ENCODE measurements around the gene PPP1R3E. TPM values are rescaled to one million over a fixed set of nuclear protein-coding genes. Genes with fewer than 3 reads are reported as not detected.

The PPP1R3E gene
- total RNA-seq, 4 donors from 2014 or later = 12.6 to 14.5 (median 13.9) TPM

DNA sequence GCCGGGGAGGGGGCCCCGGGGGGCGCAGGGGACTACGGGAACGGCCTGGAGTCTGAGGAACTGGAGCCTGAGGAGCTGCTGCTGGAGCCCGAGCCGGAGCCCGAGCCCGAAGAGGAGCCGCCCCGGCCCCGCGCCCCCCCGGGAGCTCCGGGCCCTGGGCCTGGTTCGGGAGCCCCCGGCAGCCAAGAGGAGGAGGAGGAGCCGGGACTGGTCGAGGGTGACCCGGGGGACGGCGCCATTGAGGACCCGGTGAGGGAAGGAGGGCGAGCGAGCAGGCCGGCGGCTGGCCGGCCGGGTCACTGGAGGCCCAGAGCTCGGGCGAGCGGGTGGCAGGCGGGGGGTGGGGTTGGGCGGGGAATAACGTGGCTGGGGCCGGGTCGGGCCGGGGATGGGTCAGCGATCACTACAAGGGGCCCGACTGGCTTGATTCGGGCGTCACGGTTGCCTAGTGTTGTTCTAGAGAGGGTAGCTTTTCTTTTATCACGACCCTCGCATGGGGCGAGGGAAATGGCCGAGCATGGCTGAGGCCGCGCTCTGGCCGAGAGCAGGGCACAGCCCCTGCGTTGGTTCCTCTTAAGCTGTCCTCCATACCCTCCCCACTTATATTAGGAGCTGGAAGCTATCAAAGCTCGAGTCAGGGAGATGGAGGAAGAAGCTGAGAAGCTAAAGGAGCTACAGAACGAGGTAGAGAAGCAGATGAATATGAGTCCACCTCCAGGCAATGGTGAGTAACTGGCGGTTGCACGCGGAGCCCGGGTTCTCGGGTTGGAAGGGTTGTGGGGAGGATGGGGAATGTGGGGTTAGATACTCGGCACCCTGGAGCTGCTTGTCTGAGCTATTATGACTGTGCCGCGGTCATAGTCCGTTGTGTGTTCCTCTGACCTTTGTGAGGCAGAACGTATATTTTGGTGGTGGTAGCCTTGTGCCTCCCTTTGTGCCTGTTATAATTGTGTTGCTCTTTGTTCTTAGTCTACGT, 19.2 kb upstream of the PPP1R3E start:
- Histone ChIP-seq H3K9me3 (no peaks in the 10 kb centered on the region), H3K27ac (peak overlapping the region; percentile 93 to 97 (median 94)), H3K27me3 (no peaks in the 10 kb centered on the region), H3K36me3 (peaks cover 25 to 26% of the 10 kb centered on the region in 2 donors), H3K4me3 (replicated peaks in 1 of 3) (peak overlapping the region; percentile 85 to 95 (median 89)), H3K4me1 (peaks cover 18 to 20% of the 10 kb centered on the region in 2 donors)
- WGBS, 2 donors = 0 to 1% methylated on average over 29 to 36 of the region's 64 CpGs
- intact Hi-C loops (cut with DNase I) = loop anchor here (10.0 kb wide), 1 partner anchor 143 kb away; the partner anchor contains the start of gene NGDN
- peak in 1 of 2 donors; percentile 34 for DNase-seq
- TF ChIP-seq POLR2A (IDR thresholded peaks at IDR 0.05) = no peak
- TF ChIP-seq, protein P1, sequence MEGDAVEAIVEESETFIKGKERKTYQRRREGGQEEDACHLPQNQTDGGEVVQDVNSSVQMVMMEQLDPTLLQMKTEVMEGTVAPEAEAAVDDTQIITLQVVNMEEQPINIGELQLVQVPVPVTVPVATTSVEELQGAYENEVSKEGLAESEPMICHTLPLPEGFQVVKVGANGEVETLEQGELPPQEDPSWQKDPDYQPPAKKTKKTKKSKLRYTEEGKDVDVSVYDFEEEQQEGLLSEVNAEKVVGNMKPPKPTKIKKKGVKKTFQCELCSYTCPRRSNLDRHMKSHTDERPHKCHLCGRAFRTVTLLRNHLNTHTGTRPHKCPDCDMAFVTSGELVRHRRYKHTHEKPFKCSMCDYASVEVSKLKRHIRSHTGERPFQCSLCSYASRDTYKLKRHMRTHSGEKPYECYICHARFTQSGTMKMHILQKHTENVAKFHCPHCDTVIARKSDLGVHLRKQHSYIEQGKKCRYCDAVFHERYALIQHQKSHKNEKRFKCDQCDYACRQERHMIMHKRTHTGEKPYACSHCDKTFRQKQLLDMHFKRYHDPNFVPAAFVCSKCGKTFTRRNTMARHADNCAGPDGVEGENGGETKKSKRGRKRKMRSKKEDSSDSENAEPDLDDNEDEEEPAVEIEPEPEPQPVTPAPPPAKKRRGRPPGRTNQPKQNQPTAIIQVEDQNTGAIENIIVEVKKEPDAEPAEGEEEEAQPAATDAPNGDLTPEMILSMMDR (IDR thresholded peaks at IDR 0.05) = no peak

GRCh38 chr14:23320584-23321571, 18.2 kb upstream of the PPP1R3E start, which contains the start of gene PABPN1:
TSS of gene PABPN1 (plus strand) at chr14:23321457. CDS start at chr14:23321470, 13 bp downstream.
- peak within 1 kb of the TSS; percentile 85 to 95 (median 89) for H3K4me3 ChIP-seq (replicated peaks in 1 of 3)
- peak; percentile 99 to 100 for DNase-seq
- H3K36me3 ChIP-seq = peaks cover 25 to 26% of the 10 kb centered on the region in 2 donors
- no peaks in the 10 kb centered on the region for H3K9me3 ChIP-seq
- 6 to 15% methylated on average over 18 to 35 of the region's 63 CpGs for WGBS, 2 donors
- intact Hi-C loops (cut with DNase I) = loop anchor here (10.0 kb wide), 1 partner anchor 144 kb away; the partner anchor contains the start of gene NGDN
- TF ChIP-seq, protein P1 (IDR thresholded peaks at IDR 0.05) = no peak
- peak; percentile 28 to 89 for TF ChIP-seq POLR2A (IDR thresholded peaks at IDR 0.05)
- no peaks in the 10 kb centered on the region for H3K27me3 ChIP-seq
- peaks cover 18 to 20% of the 10 kb centered on the region in 2 donors for H3K4me1 ChIP-seq
- H3K27ac ChIP-seq = peak within 1 kb of the TSS; percentile 94 to 98 (median 97)

DNA sequence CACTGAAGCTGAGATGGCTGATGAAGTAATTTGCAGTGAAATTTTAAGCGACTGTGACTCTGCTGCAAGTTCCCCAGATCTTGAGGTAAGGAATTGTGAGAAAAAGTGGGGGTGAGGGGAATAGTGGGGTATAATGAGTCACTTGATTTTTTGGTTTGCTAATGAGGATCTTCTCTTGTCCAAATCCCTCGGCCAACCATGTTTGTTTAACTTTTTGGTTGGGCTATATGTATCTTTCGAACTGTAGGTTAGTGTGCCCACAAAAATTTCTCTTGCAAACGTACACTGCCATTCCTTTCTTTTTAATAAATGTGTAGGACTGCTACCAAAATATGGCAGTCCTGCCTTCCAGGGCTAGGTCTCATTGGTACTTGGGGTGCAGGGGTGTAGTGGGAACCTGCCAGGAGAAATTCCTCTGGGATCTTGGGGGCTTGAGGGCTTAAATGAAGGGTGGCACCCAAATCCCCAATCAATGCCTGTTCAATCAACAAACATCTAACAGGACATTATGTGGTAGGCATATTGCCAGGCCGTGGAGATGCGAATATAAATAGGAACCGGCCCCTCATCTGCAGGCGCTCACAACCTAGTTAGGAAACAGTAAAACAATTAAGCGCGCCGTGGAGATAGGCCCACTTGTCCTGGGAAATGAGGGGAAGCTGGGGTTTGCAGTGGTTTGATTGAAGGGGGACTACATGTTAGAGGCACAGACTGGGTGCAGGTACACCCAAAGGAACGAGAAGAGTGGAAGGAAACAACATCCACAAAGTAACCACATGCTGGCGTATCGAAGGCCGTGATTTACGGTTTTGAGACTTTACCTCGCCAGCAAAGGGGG, 17.3 kb upstream of the PPP1R3E start:
- no peaks in the 10 kb centered on the region for H3K27me3 ChIP-seq
- WGBS, 2 donors = 91 to 92% methylated on average over 17 of the region's 17 CpGs
- peaks cover 18 to 19% of the 10 kb centered on the region in 2 donors for H3K36me3 ChIP-seq
- TF ChIP-seq POLR2A (IDR thresholded peaks at IDR 0.05) = no peak
- TF ChIP-seq, protein P1 (IDR thresholded peaks at IDR 0.05) = no peak
- intact Hi-C loops (cut with DNase I) = loop anchor here (10.0 kb wide), 1 partner anchor 145 kb away; the partner anchor contains the start of gene NGDN
- DNase-seq = peak in 1 of 2 donors; percentile 23
- H3K4me3 ChIP-seq (replicated peaks in 1 of 3) = no peak overlapping the region
- peaks cover 18 to 20% of the 10 kb centered on the region in 2 donors for H3K4me1 ChIP-seq
- peak overlapping the region; percentile 92 to 98 (median 94) for H3K27ac ChIP-seq
- no peaks in the 10 kb centered on the region for H3K9me3 ChIP-seq

DNA sequence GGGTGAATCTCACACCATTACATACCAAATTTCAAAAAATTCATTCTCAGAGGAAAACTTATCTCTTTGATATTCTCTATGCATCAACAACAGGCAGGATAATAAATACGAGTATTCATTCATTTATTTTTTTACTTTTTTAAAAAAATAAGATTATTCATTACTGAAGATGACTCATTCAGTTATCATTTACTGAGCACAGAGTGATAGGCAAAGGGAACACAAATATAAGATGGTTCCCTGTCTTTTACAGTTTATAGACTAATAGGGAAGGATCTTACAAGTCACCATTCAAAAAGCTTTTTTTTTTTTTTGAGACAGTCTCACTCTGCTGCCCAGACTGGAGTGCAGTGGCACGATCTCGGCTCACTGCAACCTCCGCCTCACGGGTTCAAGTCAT, 13.6 kb upstream of the PPP1R3E start:
- H3K27me3 ChIP-seq = no peaks in the 10 kb centered on the region
- TF ChIP-seq, protein P1 (IDR thresholded peaks at IDR 0.05) = no peak
- no peak for TF ChIP-seq POLR2A (IDR thresholded peaks at IDR 0.05)
- no peak for DNase-seq
- H3K27ac ChIP-seq = no peak overlapping the region
- peaks cover 5 to 8% of the 10 kb centered on the region in 2 donors for H3K4me1 ChIP-seq
- 93 to 94% methylated on average over 5 of the region's 5 CpGs for WGBS, 2 donors
- H3K9me3 ChIP-seq = no peaks in the 10 kb centered on the region
- H3K4me3 ChIP-seq (replicated peaks in 1 of 3) = no peak overlapping the region
- H3K36me3 ChIP-seq = no peaks in the 10 kb centered on the region
- intact Hi-C loops (cut with DNase I) = no loop called here
